K562 (cell line): ENCODE data around the gene MGAT1. TPM values are rescaled to one million over a fixed set of nuclear protein-coding genes. Genes with fewer than 3 reads are reported as not detected.

Source experiments
- LARP7 ChIP-seq: fragments of 450-650 bp; IDR thresholded peaks from 2 replicates; pipeline ENCODE4 v1.6.1; 2016
- PML ChIP-seq: IDR thresholded peaks from 2 replicates; pipeline ENCODE4 v1.6.1; 2012; ENCODE audit warnings: low read length, inconsistent platforms
- POLR2H ChIP-seq: IDR thresholded peaks from 2 replicates; pipeline ENCODE4 v1.6.1; 2016; ENCODE audit warnings: missing genetic modification characterization, low read depth, mild to moderate bottlenecking, control low read depth, missing compliant biosample characterization, moderate library complexity
- RBFOX2 ChIP-seq: fragments of 200-400 bp; formaldehyde crosslinking; IDR thresholded peaks from 2 replicates; pipeline ENCODE4 v1.6.1; 2017; ENCODE audit warnings: low read depth, mild to moderate bottlenecking, low read length, moderate library complexity
- SPI1 ChIP-seq: IDR thresholded peaks from 2 replicates; pipeline ENCODE4 v1.6.1; 2011; ENCODE audit warnings: low read depth, low read length, control low read depth, borderline replicate concordance
- SUPT5H ChIP-seq: fragments of 450-650 bp; IDR thresholded peaks from 2 replicates; pipeline ENCODE4 v1.6.1; 2016
- ZNF232 ChIP-seq: sonication (generic); formaldehyde crosslinking; IDR thresholded peaks from 2 replicates; pipeline ENCODE4 v1.8.0; 2022; ENCODE audit warnings: mild to moderate bottlenecking, missing genetic modification reagents
- ZNF282 ChIP-seq: sonication (generic); formaldehyde crosslinking; IDR thresholded peaks from 2 replicates; pipeline ENCODE4 v1.8.1; 2023; ENCODE audit warnings: missing genetic modification reagents
- polyA plus RNA-seq, 8 experiments: library from polyadenylated mRNA; depleted of rRNA in 4 of 8; stranded (reverse) in 5 of 8; unstranded in 3 of 8; fragments of >200 nt; fragmentation: Nextera tagmentation in 2 of 8; fragmentation: Illumina TruSeq in 1 of 8; extraction: Ambion mirVana in 2 of 8; extraction: Trizol in 1 of 8; gene quantifications; 2 replicates each; pipeline versions ENCODE4 v1.2.1 to v1.2.3, GENCODE V29; 2011 to 2014; ENCODE audit warnings: inconsistent platforms in 1 of 8, missing spikeins in 1 of 8
- total RNA-seq, 7 experiments: library from RNA; depleted of rRNA in 6 of 7; stranded (reverse); fragments of >200 nt in 6 of 7; fragmentation: Illumina TruSeq in 2 of 7; extraction: Trizol in 2 of 7; gene quantifications; 2 replicates each; pipeline versions ENCODE4 v1.2.1 to v1.2.3, GENCODE V29; 2011 to 2021; ENCODE audit warnings: low replicate concordance in 1 of 7
- TF ChIP-seq, protein P1 (sequence below): fragments of 150-350 bp; conservative IDR thresholded peaks from 2 replicates; pipeline ENCODE4 v1.6.1; 2014; ENCODE audit warnings: low read length
- TF ChIP-seq, protein P2 (sequence below): fragments of 450-650 bp; conservative IDR thresholded peaks from 2 replicates; pipeline ENCODE4 v1.6.1; 2016; ENCODE audit warnings: missing genetic modification characterization, low read depth, mild to moderate bottlenecking, missing compliant biosample characterization, moderate library complexity
- TF ChIP-seq, protein P3 (sequence below): fragments of 450-650 bp; formaldehyde crosslinking; IDR thresholded peaks from 2 replicates; pipeline ENCODE4 v1.4.0; 2022; ENCODE audit warnings: missing genetic modification characterization
- TF ChIP-seq, protein P4 (sequence below): fragments of 250-450 bp; sonication (Bioruptor Pico); IDR thresholded peaks from 2 replicates; pipeline ENCODE4 v1.6.1; 2021; ENCODE audit warnings: mild to moderate bottlenecking
- TF ChIP-seq, protein P5 (sequence below): fragments of 450-650 bp; formaldehyde crosslinking; IDR thresholded peaks from 2 replicates; pipeline ENCODE4 v1.4.0; 2020; ENCODE audit warnings: mild to moderate bottlenecking, moderate library complexity
- TF ChIP-seq, protein P6 (sequence below): fragments of 250-450 bp; sonication (Bioruptor Pico); IDR thresholded peaks from 2 replicates; pipeline ENCODE4 v1.5.0; 2021; ENCODE audit warnings: mild to moderate bottlenecking, moderate library complexity

Gene MGAT1
- total and polyA plus RNA-seq, 9 of the 15 experiments (the other 6 are each of a cell fraction or from before 2014, with no cell fraction given): 3.9 to 82.7 (median 44.5) TPM

DNA sequence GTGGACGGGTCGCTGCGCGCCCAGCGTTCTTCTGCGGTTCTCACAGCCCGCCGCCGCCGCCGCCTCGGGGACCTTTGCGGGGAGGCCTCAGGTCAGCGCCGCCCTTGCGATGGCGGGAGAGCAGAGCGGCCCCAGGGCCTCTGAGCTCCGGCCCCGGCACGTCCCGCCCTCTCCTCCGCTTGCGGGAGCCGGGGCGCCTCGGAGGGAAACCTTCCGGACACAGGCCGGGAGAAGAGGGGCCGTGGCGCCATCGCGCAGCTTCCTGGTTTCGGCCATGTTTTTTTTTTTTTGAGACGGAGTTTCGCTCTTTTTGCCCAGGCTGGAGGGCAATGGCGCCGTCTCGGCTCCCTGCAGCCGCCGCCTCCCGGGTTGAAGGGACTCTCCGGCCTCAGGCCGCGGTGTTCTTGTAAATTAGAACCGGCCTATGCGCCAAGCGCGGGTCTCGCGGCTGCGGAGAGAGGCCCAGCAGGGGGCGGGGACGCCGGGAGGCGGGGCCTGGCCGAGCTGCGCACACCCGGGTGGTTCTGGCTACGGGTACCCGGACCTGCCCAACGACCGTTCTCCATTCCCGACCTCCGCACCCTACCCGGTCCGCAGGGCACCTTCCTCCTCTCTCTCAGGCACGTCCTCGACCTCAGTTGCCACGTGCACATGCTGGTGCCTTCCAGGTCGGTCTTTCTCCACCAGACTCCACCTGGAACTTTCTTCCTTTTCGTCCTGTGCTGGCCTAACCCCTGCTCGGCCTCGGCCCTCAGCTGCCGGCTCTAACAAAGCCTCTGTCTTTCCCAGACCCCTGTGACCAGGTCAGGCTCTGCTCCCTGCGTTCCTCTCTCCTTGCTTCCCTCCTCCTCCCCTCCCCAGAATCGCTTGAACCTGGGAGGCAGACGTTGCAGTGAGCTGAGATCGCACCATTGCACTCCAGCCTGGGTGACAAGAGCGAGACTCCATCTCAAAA, 28.8 kb upstream of the MGAT1 start (continued):
- TF ChIP-seq, protein P1, sequence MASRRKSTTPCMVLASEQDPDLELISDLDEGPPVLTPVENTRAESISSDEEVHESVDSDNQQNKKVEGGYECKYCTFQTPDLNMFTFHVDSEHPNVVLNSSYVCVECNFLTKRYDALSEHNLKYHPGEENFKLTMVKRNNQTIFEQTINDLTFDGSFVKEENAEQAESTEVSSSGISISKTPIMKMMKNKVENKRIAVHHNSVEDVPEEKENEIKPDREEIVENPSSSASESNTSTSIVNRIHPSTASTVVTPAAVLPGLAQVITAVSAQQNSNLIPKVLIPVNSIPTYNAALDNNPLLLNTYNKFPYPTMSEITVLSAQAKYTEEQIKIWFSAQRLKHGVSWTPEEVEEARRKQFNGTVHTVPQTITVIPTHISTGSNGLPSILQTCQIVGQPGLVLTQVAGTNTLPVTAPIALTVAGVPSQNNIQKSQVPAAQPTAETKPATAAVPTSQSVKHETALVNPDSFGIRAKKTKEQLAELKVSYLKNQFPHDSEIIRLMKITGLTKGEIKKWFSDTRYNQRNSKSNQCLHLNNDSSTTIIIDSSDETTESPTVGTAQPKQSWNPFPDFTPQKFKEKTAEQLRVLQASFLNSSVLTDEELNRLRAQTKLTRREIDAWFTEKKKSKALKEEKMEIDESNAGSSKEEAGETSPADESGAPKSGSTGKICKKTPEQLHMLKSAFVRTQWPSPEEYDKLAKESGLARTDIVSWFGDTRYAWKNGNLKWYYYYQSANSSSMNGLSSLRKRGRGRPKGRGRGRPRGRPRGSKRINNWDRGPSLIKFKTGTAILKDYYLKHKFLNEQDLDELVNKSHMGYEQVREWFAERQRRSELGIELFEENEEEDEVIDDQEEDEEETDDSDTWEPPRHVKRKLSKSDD: no peak
- TF ChIP-seq SUPT5H: peak; percentile 82
- TF ChIP-seq, protein P2, sequence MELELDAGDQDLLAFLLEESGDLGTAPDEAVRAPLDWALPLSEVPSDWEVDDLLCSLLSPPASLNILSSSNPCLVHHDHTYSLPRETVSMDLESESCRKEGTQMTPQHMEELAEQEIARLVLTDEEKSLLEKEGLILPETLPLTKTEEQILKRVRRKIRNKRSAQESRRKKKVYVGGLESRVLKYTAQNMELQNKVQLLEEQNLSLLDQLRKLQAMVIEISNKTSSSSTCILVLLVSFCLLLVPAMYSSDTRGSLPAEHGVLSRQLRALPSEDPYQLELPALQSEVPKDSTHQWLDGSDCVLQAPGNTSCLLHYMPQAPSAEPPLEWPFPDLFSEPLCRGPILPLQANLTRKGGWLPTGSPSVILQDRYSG (tag): 0 out of 2 replicates have a peak, but pooled peaks have one; percentile 7
- peak; percentile 45; the same call in 1 of the 2 replicates for TF ChIP-seq ZNF232 (CRISPR knock-in tag)
- TF ChIP-seq, protein P3, sequence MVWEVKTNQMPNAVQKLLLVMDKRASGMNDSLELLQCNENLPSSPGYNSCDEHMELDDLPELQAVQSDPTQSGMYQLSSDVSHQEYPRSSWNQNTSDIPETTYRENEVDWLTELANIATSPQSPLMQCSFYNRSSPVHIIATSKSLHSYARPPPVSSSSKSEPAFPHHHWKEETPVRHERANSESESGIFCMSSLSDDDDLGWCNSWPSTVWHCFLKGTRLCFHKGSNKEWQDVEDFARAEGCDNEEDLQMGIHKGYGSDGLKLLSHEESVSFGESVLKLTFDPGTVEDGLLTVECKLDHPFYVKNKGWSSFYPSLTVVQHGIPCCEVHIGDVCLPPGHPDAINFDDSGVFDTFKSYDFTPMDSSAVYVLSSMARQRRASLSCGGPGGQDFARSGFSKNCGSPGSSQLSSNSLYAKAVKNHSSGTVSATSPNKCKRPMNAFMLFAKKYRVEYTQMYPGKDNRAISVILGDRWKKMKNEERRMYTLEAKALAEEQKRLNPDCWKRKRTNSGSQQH (CRISPR knock-in tag): 0 out of 2 replicates have a peak, but pooled peaks have one; percentile 26
- TF ChIP-seq PML: peak; percentile 33
- TF ChIP-seq, protein P4, sequence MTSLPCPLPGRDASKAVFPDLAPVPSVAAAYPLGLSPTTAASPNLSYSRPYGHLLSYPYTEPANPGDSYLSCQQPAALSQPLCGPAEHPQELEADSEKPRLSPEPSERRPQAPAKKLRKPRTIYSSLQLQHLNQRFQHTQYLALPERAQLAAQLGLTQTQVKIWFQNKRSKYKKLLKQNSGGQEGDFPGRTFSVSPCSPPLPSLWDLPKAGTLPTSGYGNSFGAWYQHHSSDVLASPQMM (CRISPR knock-in tag): no peak
- no peak for TF ChIP-seq LARP7
- TF ChIP-seq SPI1: no peak
- TF ChIP-seq ZNF282: no peak
- peak; percentile 69 for TF ChIP-seq POLR2H (tag)
- TF ChIP-seq, protein P5, sequence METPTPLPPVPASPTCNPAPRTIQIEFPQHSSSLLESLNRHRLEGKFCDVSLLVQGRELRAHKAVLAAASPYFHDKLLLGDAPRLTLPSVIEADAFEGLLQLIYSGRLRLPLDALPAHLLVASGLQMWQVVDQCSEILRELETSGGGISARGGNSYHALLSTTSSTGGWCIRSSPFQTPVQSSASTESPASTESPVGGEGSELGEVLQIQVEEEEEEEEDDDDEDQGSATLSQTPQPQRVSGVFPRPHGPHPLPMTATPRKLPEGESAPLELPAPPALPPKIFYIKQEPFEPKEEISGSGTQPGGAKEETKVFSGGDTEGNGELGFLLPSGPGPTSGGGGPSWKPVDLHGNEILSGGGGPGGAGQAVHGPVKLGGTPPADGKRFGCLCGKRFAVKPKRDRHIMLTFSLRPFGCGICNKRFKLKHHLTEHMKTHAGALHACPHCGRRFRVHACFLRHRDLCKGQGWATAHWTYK (CRISPR knock-in tag): no peak
- TF ChIP-seq RBFOX2: peak; percentile 88
- TF ChIP-seq, protein P6, sequence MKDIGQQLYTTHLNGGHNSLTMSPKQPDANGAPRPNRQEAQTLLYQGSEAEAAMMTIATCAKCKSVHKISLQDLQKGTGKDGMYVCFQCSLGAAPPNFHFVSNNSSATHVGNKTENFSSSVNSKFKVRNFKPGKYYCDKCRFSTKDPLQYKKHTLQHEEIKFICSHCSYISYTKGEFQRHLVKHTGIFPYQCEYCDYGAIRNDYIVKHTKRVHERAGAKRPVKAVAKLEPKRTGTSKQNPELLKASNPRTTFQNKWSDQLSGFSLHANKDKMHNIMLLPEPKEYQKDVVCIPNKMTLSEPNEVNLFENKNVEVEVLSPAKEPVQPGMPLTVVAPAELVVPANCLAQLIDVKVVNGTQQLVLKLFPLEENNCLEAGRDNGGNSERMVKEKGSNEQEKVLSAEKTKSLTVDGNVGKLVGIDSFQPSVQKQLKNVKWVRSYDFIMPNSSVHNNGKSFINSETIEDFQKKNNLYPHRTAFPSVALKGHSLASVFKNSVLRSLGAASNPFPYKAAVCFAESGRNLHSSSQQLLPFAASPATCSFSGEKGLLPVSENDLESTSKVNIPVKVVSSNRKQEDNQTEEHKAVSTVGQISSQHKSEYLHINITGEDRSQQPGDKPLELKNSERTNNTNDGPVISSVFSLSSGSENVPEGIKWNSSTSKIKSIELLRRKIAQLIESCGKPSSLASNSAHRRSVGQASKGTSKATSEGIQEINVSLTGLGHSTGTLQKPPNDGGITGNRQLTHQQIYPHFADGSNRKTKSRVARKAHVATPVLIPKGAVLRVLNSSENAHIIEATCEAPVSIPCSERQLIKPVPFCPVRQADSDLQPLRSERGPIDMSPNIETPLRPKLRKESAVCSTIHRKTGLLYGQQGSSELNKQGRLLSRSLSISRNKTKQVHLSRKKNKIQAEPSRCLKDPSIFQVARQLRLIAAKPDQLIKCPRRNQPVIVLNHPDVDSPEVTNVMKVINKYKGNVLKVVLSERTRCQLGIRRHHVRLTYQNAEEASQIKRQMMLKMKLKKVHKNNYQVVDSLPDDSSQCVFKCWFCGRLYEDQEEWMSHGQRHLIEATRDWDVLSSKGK (CRISPR knock-in tag): no peak
